ENCODE measurements around the gene CLDN8.

CLDN8 gene

DNA sequence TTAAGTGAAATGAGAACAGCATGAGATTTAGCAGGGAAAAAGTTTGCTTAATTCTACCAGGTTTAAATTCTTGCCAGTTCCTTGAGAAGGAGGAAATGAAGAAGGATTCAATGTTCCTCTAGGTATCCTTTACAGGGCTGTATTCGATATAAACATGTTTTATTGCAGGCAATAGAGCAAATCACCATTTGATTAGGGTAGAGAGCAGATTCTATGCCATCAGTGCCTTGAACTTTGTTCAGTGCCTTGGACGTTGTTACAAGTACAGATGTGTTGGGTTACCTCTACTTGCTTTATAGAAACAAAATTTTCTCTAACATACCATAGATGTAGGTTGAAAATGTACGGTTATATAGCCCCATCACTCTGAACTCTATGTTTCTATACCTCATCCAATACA is 18.2 kb upstream of the CLDN8 start:
- Histone ChIP-seq H3K9me3 (ENCODE audit: insufficient read depth, low read depth, low read length) (no peaks in the 10 kb centered on the region), H3K27me3 (ENCODE audit: insufficient read depth, low read length) (no peaks in the 10 kb centered on the region), H3K27ac (ENCODE audit: low read length) (no peak overlapping the region), H3K4me1 (ENCODE audit: insufficient read depth, low read length) (no peaks in the 10 kb centered on the region), H3K36me3 (ENCODE audit: insufficient read depth, low read depth, low read length) (no peaks in the 10 kb centered on the region), H3K4me3 (ENCODE audit: low read length) (no peak overlapping the region), H3K9ac (ENCODE audit: low read depth, low read length) (no peak overlapping the region)

DNA sequence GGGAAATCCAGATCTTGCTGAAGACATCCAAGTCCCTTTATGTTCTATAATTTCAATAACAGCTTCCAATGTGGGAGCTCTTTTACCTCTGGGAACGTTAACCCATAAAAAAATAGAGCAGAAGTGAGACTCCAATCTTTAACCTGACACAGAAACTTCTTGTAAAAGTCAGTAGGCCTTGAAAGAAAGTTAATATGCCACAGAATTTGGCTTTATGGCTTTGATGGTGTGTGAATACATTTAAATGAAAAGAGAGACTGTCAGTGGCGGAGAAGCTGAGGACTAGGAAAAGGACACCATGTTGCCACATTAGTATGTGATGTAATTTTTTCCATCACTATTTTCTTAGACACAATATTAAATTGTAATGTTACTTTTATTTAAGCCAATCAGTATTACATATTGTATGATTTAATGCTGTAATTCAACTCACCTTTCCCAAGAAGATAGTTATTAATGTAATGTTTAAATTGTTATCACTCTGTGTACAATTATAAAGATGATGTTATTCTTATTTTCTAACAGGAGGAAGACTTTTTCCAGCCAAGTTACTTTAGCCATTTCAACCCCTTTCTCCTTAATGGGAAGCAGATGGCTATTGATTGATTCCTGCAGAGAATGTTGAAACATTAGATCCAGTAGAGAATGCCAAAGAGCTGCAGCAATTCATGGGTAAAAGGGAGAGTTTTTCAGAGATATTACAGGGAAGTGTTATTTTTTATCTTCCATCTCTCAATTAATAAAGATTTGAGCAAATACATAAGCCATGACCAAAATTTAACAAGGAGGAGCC is 17.5 kb upstream of the CLDN8 start:
- Histone ChIP-seq H3K4me3 (ENCODE audit: low read length) (no peak overlapping the region), H3K9ac (ENCODE audit: low read depth, low read length) (no peak overlapping the region), H3K9me3 (ENCODE audit: insufficient read depth, low read depth, low read length) (no peaks in the 10 kb centered on the region), H3K4me1 (ENCODE audit: insufficient read depth, low read length) (no peaks in the 10 kb centered on the region), H3K36me3 (ENCODE audit: insufficient read depth, low read depth, low read length) (no peaks in the 10 kb centered on the region), H3K27ac (ENCODE audit: low read length) (no peak overlapping the region), H3K27me3 (ENCODE audit: insufficient read depth, low read length) (no peaks in the 10 kb centered on the region)

DNA sequence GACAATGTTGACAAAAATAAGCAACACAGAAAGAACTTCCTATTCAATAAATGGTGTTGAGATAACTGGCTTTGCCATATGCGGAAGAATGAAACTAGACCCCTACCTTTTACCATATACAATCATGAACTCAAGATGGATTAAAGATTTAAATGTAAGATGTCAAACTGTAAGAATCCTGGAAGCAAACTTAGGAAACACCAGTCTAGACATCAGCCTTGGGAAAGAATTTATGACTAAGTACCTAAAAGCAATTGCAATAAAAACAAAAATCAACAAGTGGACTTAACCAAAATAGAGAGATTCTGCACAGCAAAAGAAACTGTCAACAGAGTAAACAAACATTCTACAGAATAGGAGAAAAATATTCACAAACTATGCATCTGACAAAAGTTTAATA is 16.1 kb upstream of the CLDN8 start:
- no peak overlapping the region for H3K4me3 ChIP-seq (ENCODE audit: low read length)
- H3K36me3 ChIP-seq (ENCODE audit: insufficient read depth, low read depth, low read length), result no peaks in the 10 kb centered on the region
- H3K9me3 ChIP-seq (ENCODE audit: insufficient read depth, low read depth, low read length), result no peaks in the 10 kb centered on the region
- H3K4me1 ChIP-seq (ENCODE audit: insufficient read depth, low read length), result no peaks in the 10 kb centered on the region
- H3K27ac ChIP-seq (ENCODE audit: low read length), result no peak overlapping the region
- H3K27me3 ChIP-seq (ENCODE audit: insufficient read depth, low read length), result no peaks in the 10 kb centered on the region
- H3K9ac ChIP-seq (ENCODE audit: low read depth, low read length), result no peak overlapping the region

DNA sequence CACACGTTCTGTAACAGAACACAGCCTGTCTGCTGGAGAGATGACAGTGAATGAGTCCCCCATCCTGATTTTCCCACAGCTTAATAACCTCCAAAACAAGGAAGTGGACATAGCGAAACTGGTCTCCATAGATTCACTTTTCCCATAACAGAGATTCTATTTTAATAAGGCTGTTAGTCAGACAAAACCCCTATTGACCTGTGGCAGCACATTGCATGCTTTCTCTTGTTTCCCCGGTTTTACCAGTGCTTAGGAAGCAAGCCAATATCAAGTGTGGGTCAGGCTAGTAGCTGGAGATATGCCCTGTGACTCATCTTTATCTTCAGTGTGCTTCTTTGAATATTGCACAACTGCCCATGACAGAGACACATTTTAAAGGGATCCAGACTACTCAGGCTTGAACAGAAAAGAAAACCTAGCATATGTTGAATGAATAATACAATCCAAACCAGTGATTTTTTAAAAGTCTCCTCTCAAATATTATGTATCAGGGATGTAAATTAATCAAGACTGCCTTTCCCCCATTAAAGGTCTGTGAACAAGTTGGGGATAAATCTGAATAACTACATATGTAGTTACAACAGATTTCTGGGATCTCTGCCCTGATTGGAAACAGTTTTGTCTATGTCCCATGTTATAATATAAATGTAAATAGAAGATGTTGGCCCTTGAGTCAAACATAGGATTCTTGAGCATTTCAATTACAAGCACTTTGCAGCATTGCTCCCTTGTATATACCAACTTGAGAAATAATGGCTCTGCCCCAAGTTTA is 11.9 kb upstream of the CLDN8 start:
- Histone ChIP-seq H3K9me3 (ENCODE audit: insufficient read depth, low read depth, low read length) (no peaks in the 10 kb centered on the region), H3K27ac (ENCODE audit: low read length) (no peak overlapping the region), H3K4me3 (ENCODE audit: low read length) (no peak overlapping the region), H3K4me1 (ENCODE audit: insufficient read depth, low read length) (no peaks in the 10 kb centered on the region; the same call in 1 of the 2 replicates), H3K9ac (ENCODE audit: low read depth, low read length) (no peak overlapping the region), H3K27me3 (ENCODE audit: insufficient read depth, low read length) (no peaks in the 10 kb centered on the region), H3K36me3 (ENCODE audit: insufficient read depth, low read depth, low read length) (no peaks in the 10 kb centered on the region)

DNA sequence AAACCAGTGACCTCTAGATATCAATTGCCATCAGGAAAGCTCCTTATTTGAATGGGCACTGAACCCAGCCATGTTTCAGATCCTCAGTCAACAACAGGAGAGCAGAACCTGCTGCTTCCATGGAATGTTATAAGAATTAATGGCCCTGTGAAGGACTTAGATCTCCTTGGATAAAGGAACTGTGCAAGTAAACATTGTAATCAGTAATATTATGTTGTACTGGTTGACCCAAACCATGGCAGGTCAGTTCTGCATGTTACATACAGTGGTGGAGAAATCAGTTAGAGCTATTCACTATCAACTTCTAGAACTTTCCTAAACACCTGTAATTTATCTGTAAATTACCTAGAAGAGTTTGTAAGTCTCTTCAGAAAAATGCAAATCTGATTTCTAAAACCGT is 11.2 kb upstream of the CLDN8 start:
- no peak overlapping the region for H3K4me3 ChIP-seq (ENCODE audit: low read length)
- H3K27ac ChIP-seq (ENCODE audit: low read length), result no peak overlapping the region
- no peaks in the 10 kb centered on the region for H3K9me3 ChIP-seq (ENCODE audit: insufficient read depth, low read depth, low read length)

DNA sequence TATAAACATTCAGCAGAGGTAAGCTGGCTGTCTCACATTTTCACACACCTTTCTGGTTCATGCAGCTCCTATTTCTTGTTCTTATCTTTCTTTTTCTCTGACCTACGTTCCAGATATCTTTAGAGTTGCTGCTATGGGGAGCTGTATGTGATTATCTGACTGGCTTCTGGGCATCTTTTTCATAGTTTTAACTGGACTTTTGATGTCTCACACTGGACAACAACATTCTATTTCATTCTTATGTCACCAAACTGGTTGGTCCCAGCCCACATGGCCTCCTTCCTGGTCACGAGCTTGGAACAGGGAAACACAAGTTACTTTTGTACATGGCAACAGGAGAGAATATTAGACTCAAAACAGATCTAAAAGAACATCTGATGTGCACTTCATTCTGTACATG is 7.7 kb upstream of the CLDN8 start:
- Histone ChIP-seq H3K4me3 (ENCODE audit: low read length) (no peak overlapping the region), H3K9me3 (ENCODE audit: insufficient read depth, low read depth, low read length) (no peaks in the 10 kb centered on the region), H3K9ac (ENCODE audit: low read depth, low read length) (no peak overlapping the region), H3K27me3 (ENCODE audit: insufficient read depth, low read length) (no peaks in the 10 kb centered on the region), H3K36me3 (ENCODE audit: insufficient read depth, low read depth, low read length) (no peaks in the 10 kb centered on the region), H3K27ac (ENCODE audit: low read length) (no peak overlapping the region), H3K4me1 (ENCODE audit: insufficient read depth, low read length) (peaks cover 4% of the 10 kb centered on the region; the same call in 1 of the 2 replicates)

More for the DNA sequence above, 11.2 kb upstream of the CLDN8 start:
- no peaks in the 10 kb centered on the region for H3K27me3 ChIP-seq (ENCODE audit: insufficient read depth, low read length)
- H3K9ac ChIP-seq (ENCODE audit: low read depth, low read length), result no peak overlapping the region
- H3K36me3 ChIP-seq (ENCODE audit: insufficient read depth, low read depth, low read length), result no peaks in the 10 kb centered on the region
- peaks cover 4% of the 10 kb centered on the region; the same call in 1 of the 2 replicates for H3K4me1 ChIP-seq (ENCODE audit: insufficient read depth, low read length)

DNA sequence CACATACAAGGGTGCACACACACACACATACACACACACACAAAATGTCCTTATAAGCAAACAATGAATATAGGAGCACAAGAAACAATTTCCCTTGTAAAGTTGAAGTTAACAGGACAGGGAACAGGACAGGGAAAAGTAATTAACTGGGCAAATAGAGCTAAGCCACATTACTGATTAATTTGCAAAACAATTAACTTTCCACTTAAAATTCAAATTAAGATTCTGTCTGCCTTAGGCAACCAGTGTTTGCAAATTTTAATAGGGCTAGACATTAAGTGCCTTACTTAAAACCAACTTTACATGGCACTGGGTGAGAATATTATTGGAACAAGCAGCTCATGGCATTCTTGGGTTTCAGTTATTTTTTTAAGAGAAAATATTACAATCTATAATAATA is 6.8 kb upstream of the CLDN8 start:
- Histone ChIP-seq H3K27me3 (ENCODE audit: insufficient read depth, low read length) (no peaks in the 10 kb centered on the region), H3K36me3 (ENCODE audit: insufficient read depth, low read depth, low read length) (no peaks in the 10 kb centered on the region), H3K27ac (ENCODE audit: low read length) (no peak overlapping the region), H3K4me1 (ENCODE audit: insufficient read depth, low read length) (peaks cover 4% of the 10 kb centered on the region; the same call in 1 of the 2 replicates), H3K4me3 (ENCODE audit: low read length) (no peak overlapping the region), H3K9me3 (ENCODE audit: insufficient read depth, low read depth, low read length) (no peaks in the 10 kb centered on the region), H3K9ac (ENCODE audit: low read depth, low read length) (no peak overlapping the region)

DNA sequence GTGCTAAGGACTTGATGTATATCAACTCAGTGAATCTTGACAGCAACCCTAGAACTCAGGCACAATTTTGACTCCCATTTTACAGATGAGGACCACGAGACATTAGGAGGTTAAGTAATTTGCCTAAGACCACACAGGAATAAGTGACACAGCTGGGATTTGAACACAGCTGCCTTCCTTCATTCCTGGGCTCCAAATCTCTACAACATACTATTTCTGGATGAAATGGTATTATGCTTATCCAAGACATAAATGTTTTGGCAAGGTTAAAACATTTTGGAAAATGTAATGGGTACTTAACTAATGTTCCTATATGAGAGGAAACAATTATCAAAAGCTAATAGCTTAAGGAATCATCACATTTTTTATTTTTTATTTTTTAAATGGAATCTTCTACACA is 4.8 kb downstream of the CLDN8 start:
- no peak overlapping the region for H3K9ac ChIP-seq (ENCODE audit: low read depth, low read length)
- H3K27ac ChIP-seq (ENCODE audit: low read length), result no peak overlapping the region
- no peaks in the 10 kb centered on the region for H3K9me3 ChIP-seq (ENCODE audit: insufficient read depth, low read depth, low read length)
- H3K4me1 ChIP-seq (ENCODE audit: insufficient read depth, low read length), result peaks cover 3% of the 10 kb centered on the region; the same call in 1 of the 2 replicates
- no peaks in the 10 kb centered on the region for H3K36me3 ChIP-seq (ENCODE audit: insufficient read depth, low read depth, low read length)
- no peak overlapping the region for H3K4me3 ChIP-seq (ENCODE audit: low read length)
- H3K27me3 ChIP-seq (ENCODE audit: insufficient read depth, low read length), result no peaks in the 10 kb centered on the region

DNA sequence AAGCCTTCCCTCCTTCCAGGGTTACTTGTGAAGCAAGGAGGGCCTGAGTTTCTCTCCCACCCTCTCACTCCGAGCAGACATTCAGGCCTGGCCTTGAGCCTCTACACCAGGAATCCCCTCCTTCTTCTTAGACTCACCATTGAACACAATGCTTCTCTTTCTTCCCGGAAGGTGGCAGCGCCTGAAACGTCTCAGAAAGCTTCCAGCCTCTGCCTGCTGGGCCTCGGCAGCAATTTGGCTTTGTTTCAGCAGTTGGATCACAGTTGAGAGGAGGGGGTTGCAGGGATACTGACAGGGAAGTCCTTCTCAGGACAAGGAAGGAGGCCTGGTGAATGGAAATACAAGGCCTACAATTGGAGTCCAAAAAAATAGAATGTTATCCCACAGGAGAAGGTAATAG is 6.3 kb downstream of the CLDN8 start:
- H3K9me3 ChIP-seq (ENCODE audit: insufficient read depth, low read depth, low read length), result no peaks in the 10 kb centered on the region
- H3K27me3 ChIP-seq (ENCODE audit: insufficient read depth, low read length), result no peaks in the 10 kb centered on the region

DNA sequence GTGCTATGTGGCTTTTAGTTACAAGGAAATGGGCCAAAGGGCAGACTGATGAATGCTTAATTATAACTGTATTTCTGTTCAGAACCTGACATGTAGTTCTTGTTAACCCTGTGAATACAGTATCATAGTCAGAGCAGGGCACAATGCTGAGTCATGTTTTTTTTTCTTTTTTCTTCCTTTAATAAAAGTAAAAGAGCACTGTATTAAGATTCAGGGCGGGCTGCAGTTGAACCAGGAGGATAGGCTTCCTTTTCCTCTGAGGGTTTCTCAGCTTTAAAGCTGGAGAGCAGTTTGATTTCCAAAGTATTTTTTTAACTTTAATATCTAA is 8.7 kb downstream of the CLDN8 start:
- Histone ChIP-seq H3K9ac (ENCODE audit: low read depth, low read length) (no peak overlapping the region), H3K9me3 (ENCODE audit: insufficient read depth, low read depth, low read length) (no peaks in the 10 kb centered on the region), H3K4me3 (ENCODE audit: low read length) (no peak overlapping the region), H3K4me1 (ENCODE audit: insufficient read depth, low read length) (peaks cover 3% of the 10 kb centered on the region; the same call in 1 of the 2 replicates), H3K36me3 (ENCODE audit: insufficient read depth, low read depth, low read length) (no peaks in the 10 kb centered on the region), H3K27me3 (ENCODE audit: insufficient read depth, low read length) (no peaks in the 10 kb centered on the region), H3K27ac (ENCODE audit: low read length) (no peak overlapping the region)

More for the DNA sequence above, 6.3 kb downstream of the CLDN8 start:
- Histone ChIP-seq H3K4me3 (ENCODE audit: low read length) (no peak overlapping the region), H3K27ac (ENCODE audit: low read length) (no peak overlapping the region), H3K9ac (ENCODE audit: low read depth, low read length) (no peak overlapping the region), H3K36me3 (ENCODE audit: insufficient read depth, low read depth, low read length) (no peaks in the 10 kb centered on the region), H3K4me1 (ENCODE audit: insufficient read depth, low read length) (peaks cover 3% of the 10 kb centered on the region; the same call in 1 of the 2 replicates)

DNA sequence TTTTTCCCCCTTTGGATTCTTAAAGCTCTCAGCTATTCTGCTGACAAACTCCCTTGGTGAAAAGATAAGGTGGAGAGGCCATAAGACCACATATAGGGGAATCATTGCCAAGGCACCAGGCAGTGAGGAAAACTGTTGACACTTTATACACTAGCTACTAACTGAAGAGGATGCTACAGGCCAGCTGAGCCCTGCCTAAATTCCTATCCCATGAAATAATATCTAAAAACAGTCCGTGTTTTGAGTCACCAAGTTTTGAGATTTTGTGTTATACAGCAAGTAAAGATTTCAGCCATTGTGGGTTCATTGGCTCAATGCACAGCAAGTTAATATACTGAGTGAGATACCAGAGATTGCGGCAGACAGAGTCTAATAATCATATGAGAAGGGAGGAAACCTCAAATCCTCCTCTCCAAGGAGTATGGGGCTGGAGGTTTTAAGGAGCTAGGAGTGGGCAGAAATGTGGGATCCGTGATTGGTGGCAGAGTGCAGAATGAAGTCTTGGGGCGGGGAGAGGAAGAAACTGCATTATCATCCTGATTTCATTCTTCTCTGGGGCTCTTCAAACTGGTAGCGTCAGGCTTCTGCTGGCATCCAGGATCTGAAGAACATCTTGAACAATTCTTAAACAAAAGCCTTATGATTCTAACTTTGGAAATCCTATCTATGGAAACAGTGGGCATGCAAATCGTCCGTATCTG is 9.2 kb downstream of the CLDN8 start:
- Histone ChIP-seq H3K36me3 (ENCODE audit: insufficient read depth, low read depth, low read length) (no peaks in the 10 kb centered on the region), H3K27me3 (ENCODE audit: insufficient read depth, low read length) (no peaks in the 10 kb centered on the region), H3K9me3 (ENCODE audit: insufficient read depth, low read depth, low read length) (no peaks in the 10 kb centered on the region), H3K27ac (ENCODE audit: low read length) (no peak overlapping the region), H3K4me3 (ENCODE audit: low read length) (no peak overlapping the region), H3K4me1 (ENCODE audit: insufficient read depth, low read length) (peaks cover 3% of the 10 kb centered on the region; the same call in 1 of the 2 replicates), H3K9ac (ENCODE audit: low read depth, low read length) (no peak overlapping the region)

Data from iPS-20b (cell line).